NCI-H2227 (cell line): Measurements from ENCODE around the gene PIK3R4.

ENCODE experiments used
- DNase-seq: peaks from one replicate; lab custom pipeline; 2025; ENCODE audit not compliant: unreplicated experiment; lab: John Stamatoyannopoulos, UW

PIK3R4 gene

GRCh38 chr3:130688697-130689470 is 57.7 kb downstream of the PIK3R4 start:
- no peak for DNase-seq

- DNase-seq: no peak
These were observed 58.5 kb downstream of the PIK3R4 start for GRCh38 chr3:130688015-130688688.

GRCh38 chr3:130687327-130687726 is 59.3 kb downstream of the PIK3R4 start:
- DNase-seq: no peak

GRCh38 chr3:130686833-130687232 is 59.8 kb downstream of the PIK3R4 start:
- DNase-seq: no peak

GRCh38 chr3:130682131-130682530 is 64.5 kb downstream of the PIK3R4 start:
- DNase-seq: no peak

- DNase-seq: no peak
These were observed 67.4 kb downstream of the PIK3R4 start for GRCh38 chr3:130679218-130679617.

- no peak for DNase-seq
These were observed 69.3 kb downstream of the PIK3R4 start for GRCh38 chr3:130677343-130677742.

- DNase-seq: no peak
These were observed 74.9 kb downstream of the PIK3R4 start for GRCh38 chr3:130671545-130672312.

GRCh38 chr3:130669740-130670139 is 76.9 kb downstream of the PIK3R4 start:
- DNase-seq: no peak

GRCh38 chr3:130663092-130663491 is 83.5 kb downstream of the PIK3R4 start:
- no peak for DNase-seq

GRCh38 chr3:130662501-130662996 is 84.1 kb downstream of the PIK3R4 start:
- DNase-seq: no peak

GRCh38 chr3:130661140-130661891 is 85.3 kb downstream of the PIK3R4 start:
- DNase-seq: no peak

GRCh38 chr3:130659911-130660310 is 86.7 kb downstream of the PIK3R4 start:
- DNase-seq: no peak

GRCh38 chr3:130658678-130659077 is 88.0 kb downstream of the PIK3R4 start:
- DNase-seq: no peak

- no peak for DNase-seq
These were observed 90.0 kb downstream of the PIK3R4 start for GRCh38 chr3:130656627-130657026.

- no peak for DNase-seq
These were observed 91.7 kb downstream of the PIK3R4 start for GRCh38 chr3:130654921-130655320.

- no peak for DNase-seq
These were observed 92.5 kb downstream of the PIK3R4 start for GRCh38 chr3:130654091-130654490.

- no peak for DNase-seq
These were observed 97.5 kb downstream of the PIK3R4 start for GRCh38 chr3:130649061-130649654.

GRCh38 chr3:130648293-130648692 is 98.3 kb downstream of the PIK3R4 start:
- no peak for DNase-seq

- DNase-seq: no peak
These were observed 101.4 kb downstream of the PIK3R4 start for GRCh38 chr3:130645261-130645660.
